ENCODE measurements around the gene NAA35.
"Not testable (repeated sequence)": the region's sequence is repeated elsewhere in the genome, so short reads cannot be mapped to it uniquely, and the experiment has no call there.

Gene NAA35

DNA sequence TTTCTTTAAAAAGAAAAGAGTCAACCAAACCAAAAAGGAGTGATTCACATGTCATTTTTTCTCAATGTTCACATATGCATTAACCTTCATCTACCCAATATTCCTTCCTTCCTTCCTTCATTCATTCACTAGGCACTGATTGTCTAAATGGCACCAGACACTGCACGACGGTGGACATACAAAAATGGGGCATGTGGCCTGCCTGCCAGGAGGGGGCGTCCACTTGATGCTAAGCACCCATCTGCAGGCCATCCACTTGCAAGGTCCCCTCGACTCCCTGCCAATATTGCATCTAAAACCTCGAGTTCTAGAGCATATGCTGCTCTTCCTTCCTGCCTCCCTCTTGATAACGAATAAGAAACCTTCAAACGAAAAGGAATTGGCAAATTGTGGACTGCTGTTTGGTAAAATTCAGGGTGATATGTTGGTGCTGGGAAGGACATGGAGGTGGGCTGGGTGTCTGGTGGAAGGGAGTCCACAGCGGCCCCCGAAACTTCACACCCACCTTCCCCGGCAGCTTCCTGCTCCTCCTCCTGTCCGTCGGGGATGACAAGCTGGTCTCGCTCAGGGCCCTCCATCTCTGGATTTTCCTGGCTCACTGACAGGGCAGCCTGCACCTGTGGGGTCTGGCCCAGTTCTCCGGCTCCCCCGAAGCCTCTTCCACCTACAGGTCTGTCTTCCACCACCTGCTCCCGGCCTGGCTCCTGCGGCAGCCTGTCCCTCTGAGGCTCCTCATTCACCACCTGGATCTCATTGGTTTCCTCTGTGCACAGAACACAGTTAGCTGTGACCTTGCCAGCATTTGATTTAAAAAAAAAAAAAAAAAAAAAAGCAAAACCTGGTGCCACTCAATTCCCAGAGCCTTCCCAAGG is 94.2 kb downstream of the NAA35 start:
- DNase-seq (ENCODE audit: low read depth in 2 of 2): no peak

DNA sequence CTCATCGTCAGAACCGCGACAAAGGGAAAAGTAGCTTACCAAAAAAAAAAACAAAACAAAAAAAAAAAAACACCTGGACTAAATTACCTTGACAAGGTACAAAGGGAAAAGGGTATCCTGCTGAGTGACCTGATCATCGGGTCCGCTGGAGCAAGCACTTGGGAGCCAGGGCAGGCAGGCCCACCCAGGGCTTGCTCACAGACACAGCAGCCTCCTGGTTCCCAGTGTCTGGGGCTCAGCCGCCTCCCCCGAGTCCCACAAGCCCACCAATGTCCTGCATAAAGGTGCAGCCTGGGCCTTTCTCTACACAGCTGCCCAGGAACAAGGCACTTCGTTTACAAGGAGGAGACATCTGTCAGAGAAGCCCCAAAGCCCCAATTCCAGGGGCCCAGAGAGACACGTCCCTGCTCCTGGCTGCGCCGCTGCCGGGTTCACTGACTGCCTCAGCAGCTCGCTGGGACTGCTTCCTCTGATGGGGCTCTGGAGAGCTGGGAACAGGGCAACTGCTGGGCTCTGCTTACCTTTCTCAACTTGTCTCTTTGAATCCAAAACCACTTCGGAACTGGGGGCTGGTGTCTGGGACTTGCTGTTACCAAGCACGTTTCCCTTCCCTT is 95.0 kb downstream of the NAA35 start:
- DNase-seq (ENCODE audit: low read depth in 2 of 2): no peak

DNA sequence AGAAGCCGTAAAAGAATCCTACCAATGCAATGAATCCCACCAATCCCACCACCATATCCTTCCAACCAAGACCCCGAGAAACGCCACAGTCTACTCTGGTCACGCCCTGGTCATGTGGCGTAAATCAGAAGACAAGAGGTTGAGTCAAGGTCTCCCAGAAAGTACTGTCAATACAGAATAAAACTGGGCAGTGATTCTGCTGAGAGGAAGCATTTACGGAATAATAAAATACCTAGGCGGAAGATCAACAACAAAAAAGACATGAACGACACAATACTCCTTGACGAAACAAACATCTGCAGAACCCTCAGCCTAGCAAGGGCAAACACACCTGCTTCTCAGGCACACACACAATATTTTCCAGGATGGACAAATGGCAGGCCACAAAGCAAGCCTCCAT is 95.6 kb downstream of the NAA35 start:
- DNase-seq (ENCODE audit: low read depth in 2 of 2): no peak

DNA sequence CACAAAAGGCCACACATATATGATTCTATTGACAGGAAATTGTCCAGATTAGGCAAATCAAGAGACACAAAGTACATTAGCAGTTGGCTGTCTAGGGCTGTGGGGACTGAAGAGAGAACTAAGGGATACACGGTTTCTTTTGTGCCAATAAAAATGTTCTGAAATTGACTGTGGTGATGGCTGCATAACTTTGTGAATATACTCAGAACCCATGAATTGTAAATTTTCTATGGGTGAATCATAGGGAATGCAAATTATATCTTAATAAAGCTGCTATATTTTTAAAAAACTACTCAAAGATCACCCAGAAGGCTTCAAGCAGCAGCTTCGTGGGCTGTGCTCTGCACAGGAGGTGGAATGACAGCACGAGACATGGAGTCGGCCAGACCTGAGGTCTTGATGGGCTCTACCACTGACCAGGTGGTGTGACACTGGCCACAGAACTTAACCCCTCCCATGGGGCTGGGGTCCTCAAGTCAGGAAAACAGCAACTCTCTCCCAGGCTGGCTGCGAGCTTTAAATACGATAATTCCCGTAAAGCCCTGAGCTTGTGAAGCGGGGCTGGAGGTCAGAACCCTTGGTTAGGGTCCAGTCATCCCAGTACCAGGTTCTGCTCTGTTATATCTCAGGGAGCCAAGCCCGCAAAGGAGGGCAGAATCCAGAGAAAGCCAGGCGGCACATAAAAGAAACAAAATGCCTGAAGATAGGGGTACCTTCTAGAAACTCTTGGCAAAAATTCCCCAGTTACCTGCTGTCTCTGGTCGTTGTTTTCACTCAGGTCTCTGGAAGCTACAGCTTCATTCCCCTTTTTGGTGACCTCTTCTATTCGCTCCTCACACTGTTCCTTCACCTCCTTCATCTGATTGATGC is 99.3 kb downstream of the NAA35 start:
- peak in 1 of 2 experiments; percentile 20 for DNase-seq (ENCODE audit: low read depth in 2 of 2)

DNA sequence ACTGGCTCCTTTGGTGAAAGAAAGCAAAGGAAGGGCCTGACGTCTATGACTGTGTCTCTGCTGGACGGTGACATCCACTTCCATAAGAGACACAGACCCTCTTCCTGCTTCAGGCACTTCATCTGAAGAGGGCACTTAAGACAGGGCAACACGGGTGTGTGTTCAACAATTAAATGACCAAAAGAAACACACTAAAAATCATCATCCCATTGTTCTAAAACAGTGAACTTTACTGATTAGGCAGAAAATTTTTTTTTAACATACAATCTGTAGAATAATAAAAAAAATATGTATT is 99.9 kb downstream of the NAA35 start:
- DNase-seq (ENCODE audit: low read depth in 2 of 2): no peak

DNA sequence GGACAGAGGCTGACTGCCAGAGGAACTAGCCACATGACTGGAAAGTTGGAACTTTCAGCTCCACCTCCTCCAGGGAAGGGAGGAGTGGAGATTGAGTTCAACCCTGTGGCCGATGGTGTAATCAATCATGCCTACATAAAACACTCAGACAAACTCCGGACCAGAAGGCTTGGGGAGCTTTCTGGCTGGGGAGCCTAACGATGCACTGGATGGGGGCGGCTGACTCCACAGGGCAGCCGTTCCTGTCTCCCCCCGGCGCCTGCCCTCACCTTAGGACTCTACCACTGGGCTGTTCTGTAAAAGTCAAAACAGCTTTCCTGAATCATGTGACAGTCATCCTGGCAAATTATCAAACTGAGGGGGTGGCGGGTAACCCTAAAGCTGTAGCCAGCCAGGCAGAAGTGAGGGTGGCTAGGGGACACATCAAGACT is 100.4 kb downstream of the NAA35 start:
- no peak for DNase-seq (ENCODE audit: low read depth in 2 of 2)

DNA sequence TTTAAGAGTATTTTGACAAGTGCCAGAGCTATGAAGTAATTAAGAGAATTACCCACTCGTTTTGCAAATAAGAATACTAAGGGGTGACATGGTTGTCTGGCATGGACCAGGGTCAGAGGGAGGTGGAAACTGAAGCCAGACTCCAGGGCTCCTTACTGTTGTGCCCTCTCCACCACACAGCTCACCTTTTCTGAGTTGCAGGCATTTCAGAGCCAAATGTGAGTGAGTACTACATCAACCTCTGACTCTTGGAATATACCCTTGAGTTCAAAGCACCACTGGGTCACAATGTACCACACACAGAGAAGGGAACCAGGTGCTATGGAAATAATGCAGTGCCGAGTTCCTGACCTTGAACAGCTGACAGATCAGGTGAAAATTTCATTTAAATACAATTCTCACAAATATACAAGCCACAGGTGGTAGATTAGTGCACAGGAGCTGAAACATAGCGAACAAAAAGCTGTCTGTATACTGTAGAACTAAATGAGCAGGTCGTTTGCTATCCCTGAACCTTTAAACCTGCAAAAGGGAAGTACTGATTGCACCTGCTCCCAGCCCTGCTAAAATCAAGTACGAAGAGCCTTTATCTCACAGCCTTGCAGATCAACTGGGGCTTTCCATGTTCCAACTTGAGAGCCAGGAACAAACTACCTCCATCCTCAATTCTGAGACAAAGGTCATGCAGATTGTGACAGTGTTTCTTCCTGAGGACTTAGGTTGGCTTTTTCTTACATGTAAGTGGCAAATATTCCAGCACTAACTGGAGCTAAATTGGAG is 101.4 kb downstream of the NAA35 start:
- DNase-seq (ENCODE audit: low read depth in 2 of 2): no peak

DNA sequence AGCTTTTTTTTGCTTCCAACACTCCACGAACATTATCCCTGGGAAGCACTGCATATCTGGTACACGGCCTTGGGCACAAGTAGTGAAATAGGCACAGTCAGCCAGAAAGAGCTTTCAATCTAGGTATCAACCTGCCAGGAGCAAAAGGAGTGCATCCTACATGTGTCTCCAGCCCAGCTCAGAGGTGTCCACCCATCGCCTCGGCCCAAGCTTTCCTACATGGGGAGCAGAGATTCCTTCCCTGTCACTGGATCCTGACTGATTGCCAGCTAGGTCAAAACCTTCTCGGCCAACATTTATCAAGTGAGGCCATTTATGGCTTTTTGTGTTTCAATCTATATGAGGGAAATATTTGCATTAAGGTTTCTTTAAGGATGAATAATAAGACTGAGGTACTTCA is 102.6 kb downstream of the NAA35 start:
- no peak for DNase-seq (ENCODE audit: low read depth in 2 of 2)

DNA sequence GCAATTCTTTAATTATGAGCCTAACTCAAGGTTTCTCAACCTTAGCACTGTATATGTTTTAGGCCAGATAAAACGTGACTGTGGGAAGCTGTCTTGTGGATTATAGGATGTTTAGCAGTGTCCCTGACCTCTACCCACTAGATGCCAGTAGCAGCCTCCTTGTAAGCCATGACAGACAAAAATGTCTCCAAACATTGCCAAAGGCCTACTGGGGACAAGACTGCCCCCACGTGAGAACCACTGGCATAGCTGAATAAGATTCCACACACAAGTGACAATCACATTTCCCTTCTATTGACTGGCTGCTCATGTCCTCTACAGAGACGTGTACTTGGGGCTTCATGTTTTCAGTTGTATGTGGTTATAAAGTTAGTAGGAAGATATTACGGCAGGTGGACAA is 103.1 kb downstream of the NAA35 start:
- DNase-seq (ENCODE audit: low read depth in 2 of 2): no peak

DNA sequence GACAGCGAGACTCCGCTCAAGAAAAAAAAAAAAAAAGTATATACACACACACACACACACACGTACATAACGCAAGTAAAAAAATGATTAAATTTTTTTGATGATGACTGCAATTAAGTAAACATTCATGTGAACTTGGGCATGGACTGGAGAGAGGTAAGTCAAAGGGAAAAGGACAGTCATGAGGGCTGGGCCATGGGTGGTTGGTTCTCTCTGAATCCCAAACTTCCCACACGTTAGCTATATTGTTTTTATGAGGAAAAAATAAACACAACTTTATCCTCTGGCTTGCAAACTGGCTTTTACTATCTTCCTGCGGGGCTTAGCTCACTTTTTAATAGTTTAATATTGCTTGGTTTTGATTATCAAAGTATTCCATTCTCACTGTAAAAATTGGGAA is 104.7 kb downstream of the NAA35 start:
- no peak for DNase-seq (ENCODE audit: low read depth in 2 of 2)

DNA sequence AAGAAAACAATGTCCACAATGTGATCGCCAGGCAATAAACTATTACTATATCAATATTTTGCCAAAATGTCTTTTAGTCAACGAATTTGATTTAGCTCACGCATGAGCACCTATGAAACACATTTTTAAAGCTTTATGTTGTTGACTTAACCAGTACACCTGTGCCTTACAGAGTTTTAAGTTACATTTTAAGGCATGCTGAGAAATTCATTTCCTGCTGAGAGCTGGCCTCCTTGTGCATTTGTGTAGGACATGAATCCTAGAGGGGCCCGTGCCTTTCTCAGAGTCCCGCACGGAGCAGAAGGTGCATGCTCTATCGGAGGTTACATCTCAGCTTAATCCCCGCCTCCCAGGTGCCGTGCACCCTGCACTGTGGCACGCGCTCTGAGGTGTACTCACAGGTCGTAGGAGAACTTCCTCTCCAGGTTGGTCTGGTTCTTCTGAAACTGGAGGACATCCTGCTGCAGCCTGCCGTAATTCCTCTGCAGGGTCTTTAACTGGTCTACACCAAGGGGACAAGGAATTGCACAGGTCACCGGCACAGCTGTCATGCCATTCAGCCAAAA is 105.2 kb downstream of the NAA35 start:
- no peak for DNase-seq (ENCODE audit: low read depth in 2 of 2)

DNA sequence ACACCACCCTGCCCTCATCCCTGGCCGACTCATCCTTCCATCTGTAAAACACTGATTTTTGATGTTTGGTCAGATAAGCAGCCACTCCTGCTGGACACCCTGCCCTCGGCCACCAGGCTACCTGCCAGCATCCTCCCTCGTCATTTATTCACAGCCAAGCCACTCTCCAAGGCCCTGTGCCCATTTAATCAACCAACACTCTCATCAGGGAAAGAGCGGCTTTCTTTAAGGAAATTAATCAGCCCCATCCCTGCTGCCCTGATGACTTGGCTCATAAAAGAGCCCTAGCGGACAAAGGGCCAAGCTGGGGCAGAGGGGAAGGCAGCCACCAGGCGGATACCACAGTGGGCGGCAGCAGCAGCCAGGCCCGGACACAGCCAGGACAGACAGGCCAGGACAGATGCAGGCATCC is 106.0 kb downstream of the NAA35 start:
- no peak for DNase-seq (ENCODE audit: low read depth in 2 of 2)

DNA sequence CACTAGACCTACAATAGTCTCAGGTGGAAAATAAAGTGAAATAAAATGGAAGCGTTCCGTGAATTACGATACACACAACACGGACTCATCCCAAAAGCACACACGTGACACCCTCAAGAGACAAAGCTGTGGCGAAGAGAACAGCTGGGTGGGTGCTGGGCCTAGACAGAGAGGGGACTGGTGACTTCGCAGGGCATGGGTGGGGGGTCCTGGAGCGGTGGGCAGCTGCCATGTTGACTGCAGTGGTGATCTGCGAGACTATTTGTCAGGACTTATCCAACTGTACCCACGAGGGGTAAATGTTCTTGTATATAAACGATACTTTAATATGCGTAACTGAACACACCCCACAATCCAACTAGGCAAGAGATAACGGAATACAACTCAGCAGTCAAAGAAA is 106.4 kb downstream of the NAA35 start:
- DNase-seq (ENCODE audit: low read depth in 2 of 2): no peak

DNA sequence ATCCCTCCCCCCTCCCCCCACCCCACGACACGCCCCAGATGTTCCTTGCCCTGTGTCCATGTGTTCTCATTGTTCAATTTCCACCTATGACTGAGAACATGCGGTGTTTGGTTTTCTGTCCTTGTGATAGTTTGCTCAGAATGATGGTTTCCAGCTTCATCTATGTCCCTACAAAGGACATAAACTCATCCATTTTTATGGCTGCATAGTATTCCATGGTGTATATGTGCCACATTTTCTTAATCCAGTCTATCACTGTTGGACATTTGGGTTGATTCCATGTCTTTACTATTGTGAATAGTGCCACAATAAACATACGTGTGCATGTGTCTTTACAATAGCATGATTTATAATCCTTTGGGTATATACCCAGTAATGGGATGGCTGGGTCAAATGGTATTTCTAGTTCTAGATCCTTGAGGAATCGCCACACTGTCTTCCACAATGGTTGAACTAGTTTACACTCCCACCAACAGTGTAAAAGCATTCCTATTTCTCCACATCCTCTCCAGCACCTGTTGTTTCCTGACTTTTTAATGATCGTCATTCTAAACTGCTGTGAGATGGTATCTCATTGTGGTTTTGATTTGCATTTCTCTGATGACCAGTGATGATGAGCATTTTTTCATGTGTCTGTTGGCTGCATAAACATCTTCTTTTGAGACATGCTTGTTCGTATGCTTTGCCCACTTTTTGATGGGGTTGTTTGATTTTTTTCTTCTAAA is 107.2 kb downstream of the NAA35 start:
- not testable (repeated sequence) for DNase-seq (ENCODE audit: low read depth in 2 of 2)

DNA sequence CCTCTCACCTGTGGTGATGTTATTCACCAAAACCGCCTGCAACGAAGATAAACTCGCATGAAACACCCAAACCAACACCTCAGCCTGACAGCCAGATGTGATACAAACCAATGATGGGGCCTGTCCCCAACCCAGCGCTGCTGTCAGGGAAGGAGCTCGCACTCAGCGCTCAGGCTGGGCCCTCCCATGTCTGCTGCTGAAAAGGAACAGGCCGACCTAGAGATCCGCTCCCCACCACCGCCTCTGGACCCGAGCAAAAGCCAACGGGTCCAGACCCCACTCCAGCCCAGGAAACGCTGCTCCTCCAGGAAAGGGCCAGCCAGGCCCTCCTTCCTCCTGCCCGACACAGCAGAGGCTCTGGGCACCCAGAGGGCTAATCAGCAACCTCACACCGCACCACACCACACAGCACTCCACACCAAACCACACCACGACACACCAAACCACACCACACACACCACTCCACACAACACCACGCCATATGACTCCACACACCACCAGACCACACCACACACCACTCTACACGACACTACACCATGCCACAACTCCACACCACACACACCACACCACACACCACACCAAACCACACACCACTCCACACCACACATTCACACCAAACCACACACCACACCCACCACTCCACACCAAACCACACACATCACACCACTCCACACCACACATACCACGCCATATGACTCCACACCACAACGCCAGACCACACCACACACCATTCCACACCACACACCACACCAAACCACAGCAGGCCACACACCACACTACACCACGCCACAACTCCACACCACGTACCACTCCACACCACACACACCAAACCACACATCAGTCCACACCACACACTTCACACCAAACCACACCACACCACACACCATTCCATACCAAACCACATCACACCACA is 111.9 kb downstream of the NAA35 start:
- no peak for DNase-seq (ENCODE audit: low read depth in 2 of 2)

DNA sequence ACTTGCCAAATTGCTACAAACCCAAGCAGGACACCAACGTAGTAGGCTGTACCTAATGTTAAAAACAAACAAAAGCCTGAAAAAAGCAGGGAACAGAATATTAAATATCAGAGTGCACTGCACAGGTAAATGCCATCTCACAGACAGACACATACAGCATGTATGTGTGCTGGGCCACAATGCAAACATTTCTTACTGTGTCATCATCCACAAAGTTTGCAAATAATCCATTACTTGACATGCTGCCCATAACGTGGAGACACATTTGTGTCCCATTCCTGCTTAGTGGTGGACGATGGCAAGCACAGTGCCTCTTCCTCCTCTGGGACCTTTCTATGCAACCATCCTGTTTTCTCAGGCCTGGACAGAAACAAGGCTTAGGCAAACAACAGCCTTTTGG is 113.7 kb downstream of the NAA35 start:
- no peak for DNase-seq (ENCODE audit: low read depth in 2 of 2)

DNA sequence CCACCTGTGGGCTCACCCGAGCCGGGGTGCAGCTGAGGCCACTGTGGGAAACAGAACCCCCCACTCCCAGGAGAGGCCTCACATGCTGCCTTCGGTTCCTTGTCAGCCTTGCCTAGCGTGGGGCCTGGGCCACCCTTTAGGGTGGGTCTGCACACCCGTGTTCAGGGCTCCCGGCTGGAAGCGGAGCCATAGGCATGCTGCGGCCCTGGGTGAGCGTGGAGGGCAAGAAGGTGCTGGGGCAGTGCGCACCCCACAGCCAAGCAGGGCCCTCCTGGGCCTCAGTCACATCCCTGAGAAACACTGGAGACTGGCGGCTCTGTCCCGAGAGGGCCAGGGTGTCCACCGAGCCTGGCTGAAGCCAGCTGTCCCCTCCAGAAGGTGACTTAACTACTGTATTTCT is 116.5 kb downstream of the NAA35 start:
- no peak for DNase-seq (ENCODE audit: low read depth in 2 of 2)

DNA sequence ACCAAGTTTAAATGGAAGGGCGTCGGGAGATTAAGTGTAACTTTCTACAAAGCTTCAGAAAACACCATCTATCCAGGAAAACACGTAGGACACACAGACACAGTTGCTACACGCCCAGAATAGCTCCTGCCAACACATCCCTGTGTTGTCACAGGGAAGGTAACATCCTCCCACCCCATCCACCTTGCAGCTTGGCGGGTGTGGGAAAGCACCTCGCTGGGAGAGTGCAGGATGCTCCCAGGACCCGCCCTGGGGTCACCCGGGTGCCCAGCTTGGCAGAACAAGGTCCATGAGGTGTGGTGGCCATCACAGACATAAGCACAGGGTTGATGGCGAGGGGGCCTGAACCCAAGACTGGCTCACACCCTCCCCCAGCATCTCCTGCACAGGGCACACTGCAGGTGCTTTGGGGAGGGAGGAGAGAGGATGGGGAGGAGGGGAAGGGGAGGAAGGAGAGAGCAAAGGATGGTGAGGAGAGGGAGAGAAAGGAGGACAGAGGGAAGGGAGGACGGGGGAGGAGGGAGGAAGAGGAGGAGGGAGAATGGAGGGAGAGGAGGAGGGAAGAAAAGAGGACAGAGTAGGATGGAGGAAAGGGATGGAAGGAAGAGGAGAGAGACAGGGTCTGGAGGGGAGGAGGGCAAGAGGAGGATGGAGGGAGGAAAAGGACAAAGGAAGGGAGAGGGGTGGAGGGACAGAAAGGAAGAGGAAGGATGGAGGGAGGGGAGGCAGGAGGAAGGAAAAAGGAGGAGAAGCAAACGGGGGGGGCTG is 121.2 kb downstream of the NAA35 start:
- no peak for DNase-seq (ENCODE audit: low read depth in 2 of 2)

Measured in fibroblast of skin of left biceps (primary cell).